ENCODE data around the gene CSNK1A1.

Gene CSNK1A1

DNA sequence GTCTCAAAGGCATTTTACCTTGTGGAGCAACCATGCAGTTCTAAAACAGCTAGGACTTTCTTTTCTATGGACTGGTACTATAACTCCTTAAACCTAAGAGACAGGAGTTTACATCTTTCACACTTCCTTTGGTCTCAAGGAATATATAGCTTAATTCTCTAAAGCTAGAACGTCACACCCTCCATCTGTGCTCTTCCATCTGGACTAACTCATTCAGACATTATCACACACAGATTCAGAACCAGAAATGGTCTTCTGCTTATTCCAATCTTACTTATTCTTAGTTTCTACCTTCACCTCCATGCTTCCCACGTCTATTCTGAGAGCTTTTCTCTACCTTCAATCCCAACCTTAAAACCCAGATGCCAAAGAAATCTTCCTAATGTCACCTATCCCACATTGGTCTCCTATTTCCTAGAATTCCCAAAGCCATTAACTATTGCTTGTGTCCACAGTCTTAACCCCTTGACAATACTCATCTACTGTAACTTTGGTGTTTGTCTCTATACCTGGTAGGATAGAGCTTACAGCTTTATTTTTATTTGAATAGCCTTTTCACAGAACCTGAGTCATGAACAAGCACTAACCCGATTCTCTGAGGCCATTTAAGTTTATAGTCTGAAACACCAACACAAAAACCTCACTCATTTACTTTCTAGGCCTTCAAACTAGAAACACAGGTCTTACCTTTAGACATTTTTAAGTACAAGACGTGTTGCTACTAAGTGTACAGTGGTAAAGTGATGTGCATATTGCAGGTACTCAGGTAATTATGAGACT is 22.8 kb downstream of the CSNK1A1 start:
- peaks cover 16% of the 10 kb centered on the region for H3K4me1 ChIP-seq (ENCODE audit: insufficient read depth, low read length, poor library complexity, severe bottlenecking)
- peak overlapping the region; percentile 19 for H3K4me2 ChIP-seq (ENCODE audit: low read depth, low read length, poor library complexity, severe bottlenecking)
- H3F3A ChIP-seq (ENCODE audit: low read depth) = no peaks in the 10 kb centered on the region
- no peaks in the 10 kb centered on the region for H3K9me2 ChIP-seq (replicated peaks; ENCODE audit: low read depth, low read length)
- peaks cover 100% of the 10 kb centered on the region for H4K20me1 ChIP-seq (ENCODE audit: insufficient read depth, low read length, poor library complexity, severe bottlenecking)
- no peaks in the 10 kb centered on the region for H3K9me3 ChIP-seq (ENCODE audit: insufficient read depth, low read depth, low read length)
- no peaks in the 10 kb centered on the region for H3K27me3 ChIP-seq (ENCODE audit: insufficient read depth, low read length, poor library complexity, severe bottlenecking)
- no peak overlapping the region for H2AFZ ChIP-seq (ENCODE audit: low read length)
- H3K36me3 ChIP-seq (ENCODE audit: insufficient read depth, low read length) = peaks cover 47% of the 10 kb centered on the region
- H3K9ac ChIP-seq (ENCODE audit: low read depth, low read length, poor library complexity, severe bottlenecking) = no peak overlapping the region
- H3K4me3 ChIP-seq (ENCODE audit: low read length, poor library complexity, severe bottlenecking) = no peak overlapping the region
- H3K79me2 ChIP-seq (ENCODE audit: insufficient read depth, low read length) = peaks cover 100% of the 10 kb centered on the region
- no peak for TF ChIP-seq EZH2phosphoT487 (IDR thresholded peaks at IDR 0.05; ENCODE audit: borderline replicate concordance)
- TF ChIP-seq, protein P1, sequence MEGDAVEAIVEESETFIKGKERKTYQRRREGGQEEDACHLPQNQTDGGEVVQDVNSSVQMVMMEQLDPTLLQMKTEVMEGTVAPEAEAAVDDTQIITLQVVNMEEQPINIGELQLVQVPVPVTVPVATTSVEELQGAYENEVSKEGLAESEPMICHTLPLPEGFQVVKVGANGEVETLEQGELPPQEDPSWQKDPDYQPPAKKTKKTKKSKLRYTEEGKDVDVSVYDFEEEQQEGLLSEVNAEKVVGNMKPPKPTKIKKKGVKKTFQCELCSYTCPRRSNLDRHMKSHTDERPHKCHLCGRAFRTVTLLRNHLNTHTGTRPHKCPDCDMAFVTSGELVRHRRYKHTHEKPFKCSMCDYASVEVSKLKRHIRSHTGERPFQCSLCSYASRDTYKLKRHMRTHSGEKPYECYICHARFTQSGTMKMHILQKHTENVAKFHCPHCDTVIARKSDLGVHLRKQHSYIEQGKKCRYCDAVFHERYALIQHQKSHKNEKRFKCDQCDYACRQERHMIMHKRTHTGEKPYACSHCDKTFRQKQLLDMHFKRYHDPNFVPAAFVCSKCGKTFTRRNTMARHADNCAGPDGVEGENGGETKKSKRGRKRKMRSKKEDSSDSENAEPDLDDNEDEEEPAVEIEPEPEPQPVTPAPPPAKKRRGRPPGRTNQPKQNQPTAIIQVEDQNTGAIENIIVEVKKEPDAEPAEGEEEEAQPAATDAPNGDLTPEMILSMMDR (conservative IDR thresholded peaks at IDR 0.05; ENCODE audit: low read length) = no peak

DNA sequence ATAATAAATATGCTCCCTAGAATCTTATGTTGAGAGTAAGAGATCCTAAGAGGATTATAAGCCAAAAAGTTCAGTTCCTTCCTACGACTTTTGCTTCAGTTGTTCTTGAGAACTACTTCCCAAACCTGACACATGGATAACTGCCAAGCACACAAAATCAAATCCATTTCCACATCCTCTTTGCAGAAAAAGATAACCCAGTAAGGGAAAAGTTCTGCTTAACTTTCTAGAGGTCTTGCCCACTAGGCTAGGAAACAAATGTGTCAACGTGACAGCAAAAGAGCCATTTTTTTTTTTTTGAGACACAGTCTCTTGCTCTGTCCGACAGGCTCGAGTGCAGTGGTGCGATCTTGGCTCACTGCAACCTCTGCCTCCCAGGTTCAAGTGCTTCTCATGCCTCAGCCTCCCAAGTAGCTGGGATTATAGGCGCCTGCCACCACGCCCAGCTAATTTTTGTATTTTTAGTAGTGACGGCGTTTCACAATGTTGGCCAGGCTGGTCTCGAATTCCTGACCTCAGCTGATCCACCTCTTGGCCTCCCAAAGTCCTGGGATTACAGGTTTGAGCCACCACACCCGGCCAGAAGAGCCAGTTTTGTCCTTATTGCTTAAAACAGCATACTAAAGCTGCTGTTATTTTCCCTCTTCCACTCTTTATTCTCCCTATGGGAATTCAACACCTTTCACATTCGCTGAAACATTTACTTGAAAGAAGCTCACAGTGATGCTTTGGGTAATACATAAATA is 24.2 kb downstream of the CSNK1A1 start:
- Histone ChIP-seq H2AFZ (ENCODE audit: low read length) (no peak overlapping the region), H4K20me1 (ENCODE audit: insufficient read depth, low read length, poor library complexity, severe bottlenecking) (peaks cover 100% of the 10 kb centered on the region), H3K36me3 (ENCODE audit: insufficient read depth, low read length) (peaks cover 47% of the 10 kb centered on the region)

DNA sequence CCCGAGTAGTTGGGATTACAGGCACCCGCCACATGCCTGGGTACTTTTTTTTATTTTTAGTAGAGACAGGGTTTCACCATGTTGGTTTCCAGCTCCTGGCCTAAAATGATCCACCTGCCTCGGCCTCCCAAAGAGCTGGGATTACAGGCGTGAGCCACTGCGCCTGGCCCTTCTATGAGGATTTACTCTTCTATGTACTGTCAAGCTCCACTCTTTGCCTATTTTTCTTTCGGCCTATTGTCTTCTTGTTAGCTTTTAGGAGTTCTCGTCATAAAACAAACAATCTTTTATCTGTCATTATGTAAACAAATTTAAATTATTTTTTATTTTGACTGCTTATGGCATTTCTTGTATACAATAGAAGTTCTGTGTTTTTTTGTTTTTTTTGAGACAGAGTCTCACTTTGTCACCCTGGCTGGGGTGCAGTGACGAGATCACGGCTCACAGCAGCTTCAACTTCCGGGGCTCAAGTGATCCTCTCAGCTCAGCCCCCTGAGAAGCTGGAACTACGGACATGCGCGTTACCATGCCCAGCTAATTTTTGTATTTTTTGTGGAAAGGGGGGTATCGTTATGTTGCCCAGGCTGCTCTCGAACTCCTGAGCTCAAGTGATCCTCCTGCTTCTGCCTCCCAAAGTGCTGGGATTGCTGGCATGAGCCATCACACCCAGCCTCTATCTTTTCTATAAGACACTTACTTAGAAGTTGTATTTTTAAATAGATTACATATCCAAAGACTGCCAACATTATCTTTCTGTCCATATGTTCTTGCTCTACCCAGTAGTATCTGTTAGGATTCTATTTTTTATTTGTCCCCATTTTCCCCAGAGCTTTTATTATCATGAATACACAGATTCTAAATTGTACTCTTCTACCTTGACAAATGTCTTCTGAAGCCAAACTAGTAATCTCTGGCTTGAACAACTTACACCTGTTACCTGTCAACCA is 29.2 kb downstream of the CSNK1A1 start:
- Histone ChIP-seq H3K27me3 (ENCODE audit: insufficient read depth, low read length, poor library complexity, severe bottlenecking) (no peaks in the 10 kb centered on the region), H3K4me2 (ENCODE audit: low read depth, low read length, poor library complexity, severe bottlenecking) (no peak overlapping the region), H2AFZ (ENCODE audit: low read length) (no peak overlapping the region), H4K20me1 (ENCODE audit: insufficient read depth, low read length, poor library complexity, severe bottlenecking) (peaks cover 99% of the 10 kb centered on the region), H3K9me2 (replicated peaks; ENCODE audit: low read depth, low read length) (no peaks in the 10 kb centered on the region), H3K4me3 (ENCODE audit: low read length, poor library complexity, severe bottlenecking) (no peak overlapping the region), H3K9me3 (ENCODE audit: insufficient read depth, low read depth, low read length) (no peaks in the 10 kb centered on the region), H3K9ac (ENCODE audit: low read depth, low read length, poor library complexity, severe bottlenecking) (no peak overlapping the region), H3K36me3 (ENCODE audit: insufficient read depth, low read length) (peaks cover 87% of the 10 kb centered on the region), H3F3A (ENCODE audit: low read depth) (peaks cover 3% of the 10 kb centered on the region; the same call in 1 of the 2 replicates), H3K79me2 (ENCODE audit: insufficient read depth, low read length) (peaks cover 100% of the 10 kb centered on the region), H3K4me1 (ENCODE audit: insufficient read depth, low read length, poor library complexity, severe bottlenecking) (peaks cover 24% of the 10 kb centered on the region)
- TF ChIP-seq, protein P1 (conservative IDR thresholded peaks at IDR 0.05; ENCODE audit: low read length) = no peak
- no peak for TF ChIP-seq EZH2phosphoT487 (IDR thresholded peaks at IDR 0.05; ENCODE audit: borderline replicate concordance)

More for the DNA sequence above, 24.2 kb downstream of the CSNK1A1 start:
- Histone ChIP-seq H3K9ac (ENCODE audit: low read depth, low read length, poor library complexity, severe bottlenecking) (no peak overlapping the region), H3K4me3 (ENCODE audit: low read length, poor library complexity, severe bottlenecking) (no peak overlapping the region), H3F3A (ENCODE audit: low read depth) (no peaks in the 10 kb centered on the region), H3K27me3 (ENCODE audit: insufficient read depth, low read length, poor library complexity, severe bottlenecking) (no peaks in the 10 kb centered on the region), H3K79me2 (ENCODE audit: insufficient read depth, low read length) (peaks cover 100% of the 10 kb centered on the region), H3K9me2 (replicated peaks; ENCODE audit: low read depth, low read length) (no peaks in the 10 kb centered on the region), H3K9me3 (ENCODE audit: insufficient read depth, low read depth, low read length) (no peaks in the 10 kb centered on the region), H3K4me1 (ENCODE audit: insufficient read depth, low read length, poor library complexity, severe bottlenecking) (peaks cover 16% of the 10 kb centered on the region), H3K4me2 (ENCODE audit: low read depth, low read length, poor library complexity, severe bottlenecking) (no peak overlapping the region)
- TF ChIP-seq, protein P1 (conservative IDR thresholded peaks at IDR 0.05; ENCODE audit: low read length) = no peak
- TF ChIP-seq EZH2phosphoT487 (IDR thresholded peaks at IDR 0.05; ENCODE audit: borderline replicate concordance) = no peak

Data from Loucy (cell line).